ENCODE data around the gene FADS1. TPM values are rescaled to one million over a fixed set of nuclear protein-coding genes. Genes with fewer than 3 reads are reported as not detected.

FADS1 gene
- total RNA-seq, 2 experiments from 2014 or later, result not detected

GRCh38 chr11:61773809-61774208 is 43.0 kb downstream of the FADS1 start:
- ChIA-PET CTCF (ENCODE audit: unreplicated experiment) (no interaction called here), POLR2A (interaction anchor here (0.7 kb wide), 1 partner anchor 419 kb away, joined by 3 read pairs; no protein-coding TSS in a partner anchor)
- BruUV-seq (replicated peaks), result no TSS peak
- Histone ChIP-seq H3K36me3 (ENCODE audit: insufficient read depth, low read length) (no peaks in the 10 kb centered on the region), H3K27ac (ENCODE audit: low read depth, low read length, poor library complexity, severe bottlenecking) (no peak overlapping the region), H4K20me1 (ENCODE audit: insufficient read depth, low read length) (no peaks in the 10 kb centered on the region), H3K4me1 (ENCODE audit: insufficient read depth, low read length, poor library complexity, severe bottlenecking) (peaks cover 9% of the 10 kb centered on the region), H3K4me3 (ENCODE audit: low read depth, low read length, poor library complexity, severe bottlenecking) (no peak overlapping the region), H3K4me2 (ENCODE audit: low read length) (no peak overlapping the region), H3K79me2 (ENCODE audit: insufficient read depth, low read depth, low read length) (no peaks in the 10 kb centered on the region), H3K9me2 (ENCODE audit: insufficient read depth, low read length) (no peaks in the 10 kb centered on the region), H2AFZ (ENCODE audit: low read length) (no peak overlapping the region), H3K9me3 (ENCODE audit: low read length) (no peaks in the 10 kb centered on the region)
- intact Hi-C loops (cut with micrococcal nuclease; ENCODE audit: unreplicated experiment), result no loop called here
- TF ChIP-seq EZH2phosphoT487 (IDR thresholded peaks at IDR 0.05; ENCODE audit: borderline replicate concordance, low read depth, low read length), result no peak
- no peak for TF ChIP-seq CTCF (conservative IDR thresholded peaks at IDR 0.05; ENCODE audit: low read length)
- DNase-seq (ENCODE audit: low spot score), result no peak

GRCh38 chr11:61773356-61773755 is 43.4 kb downstream of the FADS1 start:
- Histone ChIP-seq H3K9me2 (ENCODE audit: insufficient read depth, low read length) (no peaks in the 10 kb centered on the region), H3K79me2 (ENCODE audit: insufficient read depth, low read depth, low read length) (no peaks in the 10 kb centered on the region), H4K20me1 (ENCODE audit: insufficient read depth, low read length) (no peaks in the 10 kb centered on the region), H3K4me2 (ENCODE audit: low read length) (no peak overlapping the region), H3K4me3 (ENCODE audit: low read depth, low read length, poor library complexity, severe bottlenecking) (no peak overlapping the region), H3K9me3 (ENCODE audit: low read length) (no peaks in the 10 kb centered on the region), H2AFZ (ENCODE audit: low read length) (no peak overlapping the region), H3K36me3 (ENCODE audit: insufficient read depth, low read length) (no peaks in the 10 kb centered on the region), H3K27ac (ENCODE audit: low read depth, low read length, poor library complexity, severe bottlenecking) (no peak overlapping the region), H3K4me1 (ENCODE audit: insufficient read depth, low read length, poor library complexity, severe bottlenecking) (peaks cover 9% of the 10 kb centered on the region)
- CTCF ChIA-PET (ENCODE audit: unreplicated experiment), result no interaction called here
- TF ChIP-seq EZH2phosphoT487 (IDR thresholded peaks at IDR 0.05; ENCODE audit: borderline replicate concordance, low read depth, low read length), result no peak
- BruUV-seq (replicated peaks), result no TSS peak
- no peak for DNase-seq (ENCODE audit: low spot score)
- POLR2A ChIA-PET, result interaction anchor here (1.2 kb wide), 1 partner anchor 9 kb away, joined by 3 read pairs; no protein-coding TSS in a partner anchor
- intact Hi-C loops (cut with micrococcal nuclease; ENCODE audit: unreplicated experiment), result no loop called here

- TF ChIP-seq EZH2phosphoT487 (IDR thresholded peaks at IDR 0.05; ENCODE audit: borderline replicate concordance, low read depth, low read length) (no peak), CTCF (conservative IDR thresholded peaks at IDR 0.05; ENCODE audit: low read length) (no peak)
- H3K36me3 ChIP-seq (ENCODE audit: insufficient read depth, low read length), result no peaks in the 10 kb centered on the region
- no peaks in the 10 kb centered on the region for H3K79me2 ChIP-seq (ENCODE audit: insufficient read depth, low read depth, low read length)
- no peak overlapping the region for H3K27ac ChIP-seq (ENCODE audit: low read depth, low read length, poor library complexity, severe bottlenecking)
- no peaks in the 10 kb centered on the region for H3K9me2 ChIP-seq (ENCODE audit: insufficient read depth, low read length)
- peak overlapping the region; percentile 29 for H3K4me2 ChIP-seq (ENCODE audit: low read length)
- H4K20me1 ChIP-seq (ENCODE audit: insufficient read depth, low read length), result no peaks in the 10 kb centered on the region
- peaks cover 9% of the 10 kb centered on the region for H3K4me1 ChIP-seq (ENCODE audit: insufficient read depth, low read length, poor library complexity, severe bottlenecking)
- ChIA-PET CTCF (ENCODE audit: unreplicated experiment) (no interaction called here), POLR2A (interaction anchor here (1.2 kb wide), 1 partner anchor 10 kb away, joined by 3 read pairs; no protein-coding TSS in a partner anchor)
- peak overlapping the region; percentile 40; the same call in 1 of the 2 replicates for H2AFZ ChIP-seq (ENCODE audit: low read length)
- H3K4me3 ChIP-seq (ENCODE audit: low read depth, low read length, poor library complexity, severe bottlenecking), result no peak overlapping the region
- no TSS peak for BruUV-seq (replicated peaks)
- H3K9me3 ChIP-seq (ENCODE audit: low read length), result no peaks in the 10 kb centered on the region
- intact Hi-C loops (cut with micrococcal nuclease; ENCODE audit: unreplicated experiment), result no loop called here
- no peak for DNase-seq (ENCODE audit: low spot score)
Observed at GRCh38 chr11:61771985-61772455, 44.8 kb downstream of the FADS1 start.

Measured in OCI-LY7 (cell line).